DND-41 (cell line): Measurements from ENCODE around the gene ZFYVE1.

Experiments
- CTCF ChIP-seq: IDR thresholded peaks from 2 replicates; pipeline ENCODE4 v1.5.1; 2012; ENCODE audit warnings: borderline replicate concordance, low read length, moderate library complexity, mild to moderate bottlenecking; ENCODE audit not compliant: poor library complexity, severe bottlenecking; ENCODE audit errors: extremely low read depth
- EZH2 ChIP-seq: IDR thresholded peaks from 3 replicates; pipeline ENCODE4 v1.6.1; 2012; ENCODE audit warnings: borderline replicate concordance, low read depth, mild to moderate bottlenecking, moderate library complexity, low read length, inconsistent platforms; ENCODE audit not compliant: severe bottlenecking

- no peak for TF ChIP-seq CTCF
- TF ChIP-seq EZH2, result no peak
Measured at GRCh38 chr14:72986214-72986613, 40.7 kb downstream of the ZFYVE1 start.
